HK-2 (cell line): Measurements from ENCODE around the gene MACROD2.
"Not testable (repeated sequence)": the region's sequence is repeated elsewhere in the genome, so short reads cannot be mapped to it uniquely, and the experiment has no call there.

Experiments used
- DNase-seq: peaks from one replicate; pipeline ENCODE4 v3.0.0-alpha.2; 2018; ENCODE audit not compliant: unreplicated experiment

MACROD2 gene

DNA sequence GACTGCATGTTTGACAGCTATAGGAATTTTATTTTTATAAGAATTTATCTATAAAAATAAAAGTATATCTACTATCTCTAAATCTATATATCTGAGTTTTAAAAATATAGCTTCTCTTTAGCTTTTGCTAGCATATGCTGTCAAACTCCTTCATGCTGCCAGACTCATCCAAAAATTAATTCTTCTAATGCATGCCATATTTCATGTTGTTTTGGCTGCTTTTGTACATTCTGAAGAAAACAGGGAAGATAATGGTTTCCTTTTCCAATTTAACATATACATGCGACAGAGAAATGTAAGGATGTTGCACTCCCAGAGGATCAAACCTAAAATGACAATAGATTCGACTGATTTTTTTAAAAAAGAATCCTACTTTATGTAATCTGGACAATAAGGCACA, 919.3 kb downstream of the MACROD2 start:
- DNase-seq: no peak

DNA sequence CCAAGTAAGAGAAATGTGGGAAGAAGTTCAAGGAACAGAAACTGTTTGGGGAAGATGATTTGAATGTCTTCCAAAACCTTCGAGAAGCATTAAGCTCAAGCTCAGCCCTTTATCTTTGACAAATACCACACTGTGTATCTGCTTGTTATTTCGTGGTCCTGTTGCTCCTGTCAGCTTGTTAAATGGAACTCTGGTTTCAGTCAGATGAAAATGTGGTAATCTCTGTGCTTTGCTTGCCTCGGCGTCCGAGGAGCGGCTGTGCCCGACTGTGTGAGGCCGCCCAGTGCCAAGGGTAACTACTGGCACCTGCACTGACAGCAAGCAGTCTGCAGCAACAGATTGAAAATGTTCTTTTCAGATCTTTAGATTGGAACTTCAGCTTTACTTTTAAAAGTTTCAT, 920.0 kb downstream of the MACROD2 start:
- DNase-seq: no peak

DNA sequence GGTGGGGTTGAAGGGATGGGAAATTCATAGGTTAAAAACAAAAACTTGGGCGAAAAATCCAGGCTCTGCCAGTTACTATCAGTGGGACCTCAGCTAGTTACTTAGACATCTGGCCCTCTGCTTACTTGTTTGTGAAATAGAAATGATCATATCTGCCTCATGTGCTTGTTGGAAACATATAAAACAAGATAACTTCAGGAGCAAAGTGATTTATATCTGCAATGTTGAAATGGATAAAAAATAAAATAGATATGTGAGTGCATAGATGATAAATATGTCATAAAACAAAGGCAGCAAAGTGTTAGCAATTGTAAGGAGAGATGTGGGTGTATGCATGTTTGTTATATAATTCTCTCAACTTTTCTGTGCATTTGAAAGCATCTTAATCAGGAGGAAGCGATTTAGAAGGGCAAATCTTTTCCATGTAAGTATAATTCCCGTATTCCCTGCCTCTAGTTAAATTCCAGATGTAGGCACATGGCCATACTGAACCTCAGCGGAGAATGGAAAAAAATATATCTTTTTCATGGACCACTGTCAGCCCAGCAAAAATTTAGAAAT, 921.1 kb downstream of the MACROD2 start:
- no peak for DNase-seq

DNA sequence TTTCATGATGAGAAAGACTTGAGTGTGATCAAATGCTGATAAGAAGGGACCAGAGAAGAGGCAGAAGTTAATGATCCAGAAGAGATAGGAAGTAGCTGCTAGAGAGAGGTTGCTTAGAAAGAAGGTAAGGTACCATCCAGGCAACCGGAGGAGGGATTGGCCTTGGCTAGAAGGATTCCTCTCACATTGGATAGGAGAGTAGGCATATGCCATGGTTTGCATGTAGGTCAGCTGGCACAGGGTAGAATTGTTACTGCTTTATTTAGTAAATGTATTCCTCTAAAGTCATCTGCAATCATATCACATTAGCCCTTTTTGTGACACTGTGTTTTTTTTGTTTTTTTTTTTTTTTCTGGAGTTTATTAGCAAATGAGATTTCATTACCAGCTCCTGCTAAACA, 923.0 kb downstream of the MACROD2 start:
- no peak for DNase-seq

DNA sequence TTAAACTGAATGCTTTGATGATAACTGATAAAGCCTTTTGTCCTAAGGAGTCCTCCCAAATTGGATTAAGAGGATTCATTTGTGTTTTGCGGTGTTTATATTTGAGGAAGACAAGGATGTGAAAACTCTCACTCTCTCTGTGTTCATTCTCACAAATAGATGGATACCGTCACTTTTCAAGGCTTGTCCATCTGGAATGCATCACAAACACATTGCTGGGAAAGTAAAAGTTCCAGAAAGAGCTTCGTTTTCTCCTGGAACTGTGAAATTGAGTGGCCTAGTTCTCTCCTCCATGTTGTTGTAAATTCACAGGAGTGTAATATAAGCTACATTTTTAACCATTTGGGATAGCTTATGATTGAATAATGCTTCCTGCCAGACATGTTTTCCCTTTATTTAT, 923.7 kb downstream of the MACROD2 start:
- DNase-seq: no peak

DNA sequence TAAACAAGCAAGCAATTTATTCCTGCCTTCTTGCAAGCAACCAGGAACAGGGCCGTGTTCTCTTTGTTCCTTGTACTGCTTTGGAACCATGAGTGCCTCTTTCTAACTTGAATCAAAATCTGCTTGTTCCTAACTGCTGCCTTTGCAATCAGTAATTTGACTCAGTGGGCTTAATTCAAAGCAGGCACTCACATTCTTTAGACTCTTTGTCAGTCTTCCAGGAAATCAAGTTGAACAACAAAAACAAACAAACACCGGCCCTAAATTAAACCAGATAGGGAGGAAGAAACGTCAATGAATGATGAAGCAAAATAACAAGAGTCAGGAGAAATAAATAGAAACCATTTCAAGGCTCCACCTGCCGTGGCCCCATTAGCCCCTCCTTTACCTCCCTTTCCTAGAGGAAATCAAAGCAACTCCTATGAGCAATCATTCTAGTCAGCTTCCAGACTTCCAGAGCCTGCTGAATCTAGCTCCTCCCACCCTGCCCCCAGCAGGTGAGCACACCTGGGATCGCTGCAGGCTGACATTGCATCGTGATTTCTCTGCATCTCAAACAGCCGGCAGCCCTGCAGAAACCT, 924.3 kb downstream of the MACROD2 start:
- no peak for DNase-seq

DNA sequence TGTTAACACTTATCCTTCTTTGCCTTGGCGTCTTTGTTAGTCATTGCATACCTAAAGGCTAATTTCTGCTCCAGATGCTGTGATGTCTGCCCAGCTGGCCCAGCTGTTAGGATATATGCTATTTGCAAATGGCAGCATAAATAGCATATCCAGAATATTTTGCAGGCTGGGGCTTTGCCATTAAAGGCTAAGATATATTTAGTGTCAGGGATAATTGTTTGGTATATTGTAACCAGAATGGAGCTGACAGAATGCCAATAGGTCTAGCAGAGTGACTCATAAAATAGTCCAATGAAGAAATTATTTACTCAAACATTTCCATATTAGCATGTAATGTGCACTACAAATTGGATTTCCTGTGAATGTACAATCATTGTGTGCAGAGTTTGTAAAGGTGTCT, 926.2 kb downstream of the MACROD2 start:
- DNase-seq: no peak

DNA sequence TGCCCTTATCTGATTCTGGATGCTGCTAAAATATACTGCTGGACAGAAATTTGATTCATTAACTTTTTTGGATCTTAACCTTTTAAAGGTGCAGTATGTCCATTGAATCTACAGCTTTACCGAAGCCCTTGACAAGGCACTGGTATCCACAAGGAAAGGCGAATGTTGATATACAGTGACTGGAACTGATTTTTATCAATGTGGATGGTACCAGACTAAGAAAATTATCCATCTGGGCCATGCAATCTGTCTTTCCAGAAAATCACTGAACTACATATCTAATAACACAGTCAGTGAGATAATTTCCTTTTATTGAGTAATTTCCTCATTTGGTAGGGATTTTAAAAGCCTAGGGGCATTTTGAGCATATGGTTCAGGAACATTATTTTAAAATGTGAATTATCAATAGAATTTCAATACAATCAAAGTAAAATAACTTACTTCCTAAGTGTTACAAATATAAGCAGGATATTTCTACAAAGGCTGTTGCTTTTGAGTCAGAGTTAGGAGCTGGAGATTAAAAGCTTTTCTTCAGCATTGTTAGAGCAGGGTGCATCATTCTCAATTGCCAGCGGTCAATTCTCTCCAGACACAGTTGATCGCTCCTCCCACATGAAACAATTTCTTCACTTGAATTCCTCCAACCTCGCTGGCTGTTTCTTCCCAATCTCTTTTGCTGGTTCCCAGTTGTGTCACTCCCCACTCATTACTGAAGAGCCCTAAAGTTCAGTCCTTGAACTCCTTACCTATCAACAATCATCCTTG, 927.4 kb downstream of the MACROD2 start:
- no peak for DNase-seq

DNA sequence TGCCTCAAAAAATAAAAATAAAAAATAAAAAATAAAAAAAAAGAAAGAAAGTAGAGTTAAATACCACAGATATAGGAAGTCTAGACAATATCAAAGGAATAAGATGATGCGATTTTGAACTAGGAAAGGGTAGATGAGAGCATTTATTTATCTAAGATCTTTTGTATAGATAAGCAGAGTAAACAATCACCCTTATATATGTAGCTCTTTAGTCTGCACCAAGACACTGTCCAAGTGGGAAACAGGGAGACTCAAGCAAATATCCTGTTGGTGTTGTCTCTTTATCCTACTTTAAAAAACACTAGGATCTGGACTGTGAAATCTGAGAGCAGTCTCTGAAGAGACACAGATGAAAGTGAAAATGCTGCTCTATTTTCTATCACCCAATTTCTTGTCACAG, 929.1 kb downstream of the MACROD2 start:
- DNase-seq: no peak

DNA sequence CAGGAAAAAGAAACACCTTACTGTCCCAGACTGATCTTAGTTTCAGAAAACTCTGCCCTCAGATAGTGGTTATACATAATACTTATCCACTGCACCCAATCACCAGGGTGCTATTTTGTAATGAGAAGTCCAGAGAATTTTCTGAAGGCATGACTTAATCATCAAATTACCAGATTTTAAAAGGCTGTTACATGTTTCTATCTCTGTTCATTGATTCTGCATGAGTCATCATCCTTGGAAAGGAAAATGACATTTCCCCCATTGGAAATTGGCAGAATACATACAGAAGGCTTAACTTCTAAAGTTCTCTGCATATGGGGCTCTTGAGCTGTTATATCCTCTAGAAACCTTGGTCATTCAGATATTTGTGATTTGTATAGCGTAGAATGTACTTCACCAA, 930.0 kb downstream of the MACROD2 start:
- DNase-seq: no peak

DNA sequence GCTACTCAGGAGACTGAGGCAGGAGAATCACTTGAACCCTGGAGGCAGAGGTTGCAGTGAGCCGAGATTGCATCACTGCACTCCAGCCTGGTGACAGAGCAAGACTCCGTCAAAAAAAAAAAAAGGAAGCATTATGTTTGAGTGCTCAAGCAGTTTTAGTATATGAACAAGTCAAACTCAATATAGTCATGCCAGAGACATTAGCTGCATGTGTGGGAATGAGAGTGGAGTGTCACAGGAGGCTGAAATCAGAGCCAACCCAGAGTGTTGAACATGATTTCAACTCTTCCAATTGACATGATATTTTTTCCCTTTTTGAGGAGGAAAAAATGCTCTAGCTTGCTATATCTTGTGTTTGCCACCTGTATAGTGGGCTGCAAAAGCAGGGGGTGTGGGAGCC, 931.1 kb downstream of the MACROD2 start:
- not testable (repeated sequence) for DNase-seq

DNA sequence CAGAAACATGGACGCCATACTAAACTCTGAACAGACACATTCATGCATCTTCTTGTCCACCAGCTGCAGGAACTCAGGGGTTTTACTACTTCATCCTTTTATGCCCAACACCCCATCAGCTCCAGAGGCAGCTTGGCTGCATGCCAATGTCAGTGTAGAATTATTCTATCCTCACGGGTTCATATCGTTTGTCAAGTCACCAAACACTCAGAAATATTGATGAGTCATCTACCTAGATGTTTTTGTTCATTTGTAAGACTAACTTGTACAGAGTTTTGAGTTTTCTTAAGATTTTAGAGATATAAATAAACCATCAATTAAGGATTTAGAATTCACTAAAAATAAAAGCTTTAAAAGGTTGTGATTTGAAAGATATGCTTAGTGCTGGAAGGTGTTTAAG, 932.8 kb downstream of the MACROD2 start:
- no peak for DNase-seq

DNA sequence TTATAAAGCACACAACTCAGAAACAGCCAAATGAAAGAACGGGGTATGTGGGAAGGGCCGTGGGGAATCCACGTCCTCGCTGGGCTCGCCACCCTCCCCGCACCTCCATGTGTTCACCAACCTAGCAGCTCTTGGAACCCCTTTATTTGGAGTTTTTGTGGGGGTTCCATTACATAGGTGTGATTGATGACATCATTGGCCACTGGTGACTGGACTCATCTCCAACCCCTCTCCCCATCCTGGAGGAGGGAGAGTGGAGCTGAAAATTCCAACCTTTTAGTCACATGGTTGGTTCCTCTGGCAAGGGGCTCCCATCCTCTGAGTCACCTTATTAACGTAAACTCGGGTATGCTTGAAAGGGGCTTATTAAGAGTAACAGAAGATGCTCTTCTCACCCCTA, 934.1 kb downstream of the MACROD2 start:
- DNase-seq: no peak

DNA sequence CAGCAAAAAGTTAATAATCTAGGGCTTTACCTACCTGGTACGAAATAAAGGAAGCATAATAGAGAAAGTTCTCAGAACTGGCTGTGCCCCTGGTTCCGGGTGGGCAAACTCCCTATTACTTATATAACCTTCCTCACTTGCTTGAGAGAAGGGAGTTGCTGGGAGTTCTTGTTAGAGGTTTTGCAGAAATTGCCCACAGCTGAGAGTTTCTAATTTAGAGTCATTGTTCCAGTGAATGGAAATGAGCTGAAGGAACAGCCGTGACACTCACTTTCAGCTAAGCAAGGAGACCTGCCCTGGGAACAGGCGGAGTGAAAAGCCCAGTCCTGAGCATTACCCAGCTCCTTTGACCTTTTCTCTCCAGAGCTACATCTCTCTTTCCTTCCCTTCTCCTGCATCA, 936.7 kb downstream of the MACROD2 start:
- no peak for DNase-seq

DNA sequence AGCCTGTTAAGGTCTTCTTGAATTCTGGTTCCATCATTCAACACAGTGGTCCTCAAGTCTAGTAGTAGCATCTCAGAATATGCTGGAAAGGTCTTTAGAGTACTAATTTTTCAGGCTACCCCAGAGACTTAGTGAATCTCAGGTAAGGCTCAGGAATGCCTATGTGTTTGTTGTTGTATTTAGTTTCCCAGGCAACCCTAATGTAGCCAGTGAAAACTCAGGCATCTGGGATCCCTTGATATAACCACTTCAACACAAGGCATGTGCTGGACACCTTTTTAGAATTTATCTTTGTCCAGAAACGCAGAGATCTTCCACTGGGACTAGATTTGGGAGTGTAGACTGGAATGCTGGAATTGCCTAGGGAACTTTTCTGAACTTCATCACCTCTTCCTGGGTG, 940.0 kb downstream of the MACROD2 start:
- DNase-seq: no peak

DNA sequence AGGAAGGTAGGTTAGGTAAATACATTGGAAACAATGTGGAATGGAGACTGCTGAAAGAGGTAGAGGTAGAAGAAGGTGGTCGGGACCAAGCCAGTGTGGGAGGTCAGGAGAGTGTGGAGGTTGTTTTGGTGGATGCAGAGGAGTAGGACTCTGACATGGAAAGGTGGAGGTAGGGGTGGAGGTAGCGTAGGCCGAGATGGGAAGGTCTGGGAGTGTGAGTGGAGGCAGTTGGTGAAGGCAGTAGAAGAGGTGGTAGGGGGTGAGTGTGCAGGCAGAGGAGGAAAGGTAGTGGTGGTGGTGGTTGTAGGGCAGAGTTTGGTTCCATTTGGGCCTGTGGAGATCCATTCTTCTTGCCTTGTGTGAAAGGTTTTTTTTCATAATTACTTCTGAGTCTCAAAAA, 941.7 kb downstream of the MACROD2 start:
- no peak for DNase-seq

DNA sequence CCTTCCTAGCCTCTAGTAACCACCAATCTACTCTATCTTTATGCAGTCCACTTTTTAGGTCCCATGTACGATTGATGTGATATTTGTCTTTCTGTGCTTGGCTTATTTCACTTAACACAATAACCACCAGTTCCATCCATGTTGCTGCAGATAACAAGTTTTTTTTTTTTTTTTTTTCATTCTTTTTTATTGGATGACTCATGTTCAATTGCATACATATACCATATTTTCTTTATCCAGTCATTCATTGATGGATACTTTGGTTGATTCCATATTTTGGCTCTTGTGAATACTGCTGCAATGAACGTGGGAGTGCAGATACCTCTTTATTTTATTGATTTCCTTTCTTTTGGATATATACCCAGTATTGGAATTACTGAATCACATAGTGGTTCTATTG, 942.5 kb downstream of the MACROD2 start:
- no peak for DNase-seq

DNA sequence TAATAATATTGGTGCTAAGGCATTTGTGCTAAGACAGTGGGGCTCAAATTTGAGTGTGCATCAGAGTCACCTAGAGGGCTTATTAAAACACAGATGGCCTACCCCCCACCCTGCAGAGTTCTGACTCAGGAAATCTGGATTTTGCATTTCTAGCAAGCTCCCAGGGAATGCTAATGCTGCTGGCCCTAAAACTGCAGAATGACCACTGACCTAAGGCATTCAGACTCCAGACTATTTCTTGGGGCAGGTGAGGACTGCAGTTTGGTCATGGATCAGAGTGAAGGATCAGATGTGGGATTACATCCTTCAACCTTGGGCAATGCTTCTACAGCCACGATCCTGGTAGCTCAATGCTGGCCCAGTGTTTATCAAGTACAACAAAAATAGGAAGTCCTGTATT, 952.2 kb downstream of the MACROD2 start:
- no peak for DNase-seq

DNA sequence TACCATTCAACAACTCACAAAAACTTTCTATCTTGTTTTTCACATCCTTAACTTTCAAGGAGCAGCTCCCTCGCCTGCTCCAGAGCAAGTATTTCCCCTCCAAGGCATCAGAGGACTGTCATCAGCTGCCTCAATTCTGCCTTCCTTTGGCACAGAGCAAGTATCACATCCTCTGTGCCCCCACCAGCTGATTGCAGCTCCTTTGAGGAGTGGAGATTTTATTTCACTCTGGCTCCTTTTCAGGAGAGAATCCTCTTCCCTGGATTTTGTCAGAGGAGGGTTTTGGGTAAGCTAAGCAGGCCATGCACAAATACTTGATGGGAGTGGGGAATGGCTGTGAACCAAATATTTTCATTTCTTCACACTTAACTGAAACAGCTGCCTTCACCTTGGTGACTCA, 952.6 kb downstream of the MACROD2 start:
- DNase-seq: no peak

DNA sequence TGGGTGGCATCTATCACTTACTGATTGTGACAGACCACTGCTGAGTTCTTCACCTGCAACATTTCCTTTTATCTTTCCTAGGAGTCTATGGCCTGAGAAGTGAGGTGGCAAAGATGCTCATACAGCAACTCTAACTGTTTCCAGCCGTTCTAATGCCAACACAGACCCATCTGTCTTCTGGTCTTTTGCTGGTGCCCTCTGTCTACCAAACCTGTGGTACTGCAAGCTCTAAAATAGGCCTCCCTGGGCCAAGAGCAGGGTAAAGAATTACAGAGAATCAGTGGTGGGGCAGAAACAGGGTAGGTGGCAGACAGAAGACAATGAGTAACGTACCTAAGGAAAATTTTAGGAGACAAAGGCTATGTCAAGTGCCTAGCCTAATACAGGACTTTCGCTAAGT, 953.1 kb downstream of the MACROD2 start:
- no peak for DNase-seq

DNA sequence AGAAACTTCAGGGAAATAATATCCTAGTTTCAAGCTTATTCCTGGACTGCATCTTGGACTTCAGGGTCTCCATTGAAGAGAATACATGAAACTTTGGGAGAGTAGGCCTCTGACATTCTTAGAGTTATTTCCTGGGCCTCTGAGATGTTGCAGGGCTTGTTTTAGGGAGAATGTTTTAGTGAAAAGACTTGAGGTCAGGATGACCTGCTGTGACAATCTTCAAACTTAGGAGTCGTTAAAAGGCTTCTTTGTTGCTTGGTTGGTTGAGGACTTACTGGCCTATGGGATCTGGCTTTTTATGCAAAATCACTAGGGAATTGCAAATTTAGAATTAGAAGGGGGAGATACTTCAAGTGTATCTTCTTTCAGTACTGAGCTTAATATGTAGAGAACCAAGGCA, 955.3 kb downstream of the MACROD2 start:
- no peak for DNase-seq

DNA sequence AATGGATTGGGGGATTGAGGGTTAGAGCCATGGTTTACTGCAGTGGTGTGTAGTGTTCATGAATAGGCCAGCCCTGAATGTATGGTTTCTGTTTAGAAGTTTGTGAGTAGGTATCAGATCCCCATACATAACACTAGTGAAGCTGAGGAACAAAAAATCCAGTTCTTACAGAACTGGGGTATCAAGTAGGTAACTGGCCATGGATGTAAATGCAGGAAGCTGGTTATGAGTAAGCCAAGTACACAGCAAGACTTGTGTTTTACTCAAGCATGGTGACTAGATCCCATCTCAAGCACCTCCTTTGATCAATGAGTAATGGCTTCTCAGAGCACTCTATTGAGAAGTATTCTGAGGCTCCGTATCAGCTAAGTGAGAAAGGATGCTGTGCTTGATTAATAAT, 955.8 kb downstream of the MACROD2 start:
- DNase-seq: no peak

DNA sequence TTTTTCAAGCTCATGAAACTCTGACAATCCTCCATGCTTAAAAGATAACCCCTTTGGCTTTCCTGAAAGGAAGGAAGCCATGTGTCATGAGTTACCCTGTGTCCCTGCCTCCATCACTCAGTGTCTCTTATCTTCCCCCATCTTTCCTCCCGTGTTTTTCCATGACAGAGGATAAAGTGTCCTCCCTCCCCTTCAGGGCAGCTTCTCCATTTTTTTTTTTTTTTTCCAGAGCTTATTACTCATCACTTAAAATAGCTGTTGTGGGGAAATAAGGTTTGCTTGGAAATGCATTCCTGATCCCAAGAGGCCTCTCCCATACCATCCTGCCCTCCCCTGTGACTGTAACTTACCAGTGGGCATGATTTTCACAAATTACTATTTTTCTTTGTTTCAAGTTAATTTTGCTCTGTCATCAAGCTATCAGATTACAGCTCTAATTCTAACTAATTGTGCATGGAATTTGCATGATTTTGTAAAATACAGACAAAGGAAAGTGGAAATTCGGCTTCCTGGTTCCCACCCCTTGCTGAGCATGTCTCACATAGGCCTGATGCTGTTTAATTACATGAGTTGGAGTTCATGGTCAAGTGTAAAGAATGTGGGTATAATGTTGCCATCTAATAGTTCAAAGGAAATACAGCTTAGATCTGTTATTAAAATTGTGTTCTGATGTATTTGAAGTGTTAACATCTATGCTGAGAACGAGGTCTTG, 956.5 kb downstream of the MACROD2 start:
- DNase-seq: peak; percentile 20
